Ectodermal cell (in vitro differentiated cells): ENCODE measurements around the gene CMC1. TPM values are rescaled to one million over a fixed set of nuclear protein-coding genes. Genes with fewer than 3 reads are reported as not detected.
"Not testable (repeated sequence)": the region's sequence is repeated elsewhere in the genome, so short reads cannot be mapped to it uniquely, and the experiment has no call there.

ENCODE experiments used
- H3K27ac ChIP-seq: 2 replicates; pipeline ENCODE4 v1.7.0; 2013; ENCODE audit warnings: mild to moderate bottlenecking, low read depth, low read length; ENCODE audit not compliant: insufficient read depth, poor library complexity, severe bottlenecking
- H3K27me3 ChIP-seq: 2 replicates; pipeline ENCODE4 v1.7.0; 2013; ENCODE audit warnings: mild to moderate bottlenecking, low read length; ENCODE audit not compliant: insufficient read depth, control insufficient read depth, poor library complexity, severe bottlenecking
- H3K36me3 ChIP-seq: one replicate; pipeline ENCODE4 v1.7.0; 2013; ENCODE audit warnings: low read length; ENCODE audit not compliant: control insufficient read depth, insufficient read depth
- H3K4me1 ChIP-seq: one replicate; pipeline ENCODE4 v1.7.0; 2013; ENCODE audit warnings: low read length; ENCODE audit not compliant: control insufficient read depth, insufficient read depth
- H3K4me3 ChIP-seq: 2 replicates; pipeline ENCODE4 v1.7.0; 2013; ENCODE audit warnings: low read depth, low read length, control low read depth; ENCODE audit not compliant: insufficient read depth
- H3K9me3 ChIP-seq: 2 replicates; pipeline ENCODE4 v1.7.0; 2013; ENCODE audit warnings: mild to moderate bottlenecking, low read length, moderate library complexity; ENCODE audit not compliant: control insufficient read depth
- WGBS, 2 experiments: methylation state at CpG; one replicate each; pipeline ENCODE4 v1.1.7; 2013; ENCODE audit warnings: missing lambda C conversion rate in 2 of 2; 5-methylcytosine and 5-hydroxymethylcytosine counted together
- polyA plus RNA-seq, 4 experiments: library from polyadenylated mRNA; stranded (reverse); fragments of 50-300 nt; gene quantifications; one replicate each; pipeline ENCODE4 v1.2.3, GENCODE V29; 2013

The CMC1 gene
- polyA plus RNA-seq (2013, experiment 1 of 4): 32.4 TPM
- 24.9 TPM for polyA plus RNA-seq (2013, experiment 2 of 4)
- 39.0 TPM for polyA plus RNA-seq (2013, experiment 3 of 4)
- 42.0 TPM for polyA plus RNA-seq (2013, experiment 4 of 4)

GRCh38 chr3:28241221-28242160, at the start of gene CMC1:
TSS of gene CMC1 (plus strand) at chr3:28241619. CDS start at chr3:28241794, 175 bp downstream.
- H3K27ac ChIP-seq: peak within 1 kb of the TSS; percentile 65
- WGBS, 2 experiments: 4 to 5% methylated on average over 68 of the region's 68 CpGs
- peaks cover 5% of the 10 kb centered on the region for H3K4me1 ChIP-seq
- no peaks in the 10 kb centered on the region for H3K9me3 ChIP-seq
- peak within 1 kb of the TSS; percentile 67 for H3K4me3 ChIP-seq
- no peaks in the 10 kb centered on the region for H3K27me3 ChIP-seq
- no peaks in the 10 kb centered on the region for H3K36me3 ChIP-seq

GRCh38 chr3:28198161-28198560, 43.3 kb upstream of the CMC1 start:
- 93 to 95% methylated on average over 3 of the region's 3 CpGs for WGBS, 2 experiments

GRCh38 chr3:28198974-28199373, 42.4 kb upstream of the CMC1 start:
- WGBS, 2 experiments: 87 to 96% methylated on average over 2 to 3 of the region's 3 CpGs
- Histone ChIP-seq H3K4me1 (no peaks in the 10 kb centered on the region), H3K9me3 (no peaks in the 10 kb centered on the region), H3K27me3 (no peaks in the 10 kb centered on the region), H3K36me3 (no peaks in the 10 kb centered on the region), H3K4me3 (no peak overlapping the region), H3K27ac (no peak overlapping the region)

More at GRCh38 chr3:28198161-28198560, 43.3 kb upstream of the CMC1 start:
- H3K4me3 ChIP-seq: no peak overlapping the region
- H3K27me3 ChIP-seq: no peaks in the 10 kb centered on the region
- H3K9me3 ChIP-seq: no peaks in the 10 kb centered on the region
- no peak overlapping the region for H3K27ac ChIP-seq
- no peaks in the 10 kb centered on the region for H3K4me1 ChIP-seq
- H3K36me3 ChIP-seq: no peaks in the 10 kb centered on the region

GRCh38 chr3:28199643-28200042, 41.8 kb upstream of the CMC1 start:
- H3K27ac ChIP-seq, H3K27me3 ChIP-seq, H3K4me3 ChIP-seq, H3K4me1 ChIP-seq, H3K36me3 ChIP-seq, H3K9me3 ChIP-seq: not testable (repeated sequence)
- 94 to 96% methylated on average over 15 of the region's 15 CpGs for WGBS, 2 experiments

- H3K27ac ChIP-seq, H3K36me3 ChIP-seq, H3K9me3 ChIP-seq, H3K4me1 ChIP-seq, H3K4me3 ChIP-seq, H3K27me3 ChIP-seq: not testable (repeated sequence)
- 96 to 97% methylated on average over 47 of the region's 47 CpGs for WGBS, 2 experiments
These were observed 41.0 kb upstream of the CMC1 start for GRCh38 chr3:28200366-28200848.

GRCh38 chr3:28206479-28206878, 34.9 kb upstream of the CMC1 start:
- Histone ChIP-seq H3K27me3 (no peaks in the 10 kb centered on the region), H3K27ac (no peak overlapping the region), H3K36me3 (no peaks in the 10 kb centered on the region), H3K4me3 (no peak overlapping the region), H3K4me1 (no peaks in the 10 kb centered on the region), H3K9me3 (no peaks in the 10 kb centered on the region)
- WGBS, 2 experiments: 80 to 96% methylated on average over 1 to 2 of the region's 2 CpGs

GRCh38 chr3:28207000-28207733, 34.3 kb upstream of the CMC1 start:
- Histone ChIP-seq H3K27me3 (no peaks in the 10 kb centered on the region), H3K9me3 (no peaks in the 10 kb centered on the region), H3K4me3 (no peak overlapping the region), H3K27ac (no peak overlapping the region), H3K36me3 (no peaks in the 10 kb centered on the region), H3K4me1 (no peaks in the 10 kb centered on the region)
- WGBS, 2 experiments: 93 to 97% methylated on average over 5 to 7 of the region's 7 CpGs

- Histone ChIP-seq H3K27ac (no peak overlapping the region), H3K9me3 (peaks cover 2% of the 10 kb centered on the region), H3K36me3 (no peaks in the 10 kb centered on the region), H3K4me1 (no peaks in the 10 kb centered on the region), H3K27me3 (no peaks in the 10 kb centered on the region), H3K4me3 (no peak overlapping the region)
- WGBS, 2 experiments: 97 to 100% methylated on average over 1 of the region's 1 CpG
These were observed 30.3 kb upstream of the CMC1 start for GRCh38 chr3:28210968-28211713.

- Histone ChIP-seq H3K4me1 (no peaks in the 10 kb centered on the region), H3K27ac (no peak overlapping the region), H3K9me3 (peaks cover 2% of the 10 kb centered on the region), H3K36me3 (no peaks in the 10 kb centered on the region), H3K4me3 (no peak overlapping the region), H3K27me3 (no peaks in the 10 kb centered on the region)
- WGBS, 2 experiments: 88% methylated on average over 1 of the region's 1 CpG; no CpG with 5 or more reads in 1 of the 2 experiments
These were observed 28.7 kb upstream of the CMC1 start for GRCh38 chr3:28212681-28213080.
